Limb (tissue), 2 donors: ENCODE results near the gene GRB7.
A peak's percentile ranks its signal among the peaks of the same experiment; 100 is the strongest.
"Not testable (repeated sequence)": the region's sequence is repeated elsewhere in the genome, so short reads cannot be mapped to it uniquely, and the experiment has no call there.

Experiments used
- DNase-seq, 2 donors: peaks; one replicate each; pipeline ENCODE4 v3.0.0-alpha.2; 2016; ENCODE audit errors: extremely low spot score in 2 of 2

GRB7 gene

GRCh38 chr17:39737760-39738567 lies at the start of gene GRB7:
Gene GRB7, plus strand, starts transcription at chr17:39737938. Its CDS starts 4,364 bp downstream, at chr17:39742302.
- no peak for DNase-seq

DNA sequence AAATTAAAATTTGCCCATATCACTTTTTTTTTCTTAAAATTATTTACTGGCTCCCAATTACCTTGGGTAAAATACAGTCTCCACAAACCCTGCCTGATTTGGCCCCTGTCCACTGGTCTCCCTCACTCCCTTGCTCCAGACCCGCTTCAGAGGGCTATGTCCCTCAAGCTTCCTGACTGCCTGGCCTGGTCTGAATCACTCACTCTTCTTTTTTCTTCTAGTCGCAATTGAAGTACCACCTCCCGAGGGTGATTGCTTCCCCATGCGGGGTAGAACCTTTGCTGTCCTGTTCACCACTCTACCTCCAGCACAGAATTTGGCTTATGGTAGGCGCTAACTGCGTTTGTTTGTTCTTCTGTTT lies 49.3 kb upstream of the GRB7 start:
- peak in 1 of 2 donors; percentile 21 for DNase-seq

DNA sequence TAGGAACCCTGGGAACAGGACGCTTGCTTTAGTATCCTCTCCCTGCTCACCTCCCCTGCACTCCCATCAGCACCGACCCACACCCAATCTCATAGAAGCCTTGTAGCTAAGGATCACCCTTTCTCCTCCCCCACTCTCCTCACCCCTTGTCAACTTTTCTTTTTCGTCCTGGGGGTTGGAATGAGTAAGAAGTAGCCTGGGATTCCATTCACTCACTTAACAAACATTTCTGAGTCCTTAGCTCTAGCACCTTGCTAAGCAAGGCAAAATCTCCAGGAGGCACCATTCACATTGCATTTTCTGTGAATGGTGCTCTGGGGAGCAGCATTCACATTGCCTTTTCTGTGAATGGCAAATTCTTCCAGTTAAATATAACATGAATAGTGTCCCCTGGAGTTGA lies 48.8 kb upstream of the GRB7 start:
- no peak for DNase-seq

DNA sequence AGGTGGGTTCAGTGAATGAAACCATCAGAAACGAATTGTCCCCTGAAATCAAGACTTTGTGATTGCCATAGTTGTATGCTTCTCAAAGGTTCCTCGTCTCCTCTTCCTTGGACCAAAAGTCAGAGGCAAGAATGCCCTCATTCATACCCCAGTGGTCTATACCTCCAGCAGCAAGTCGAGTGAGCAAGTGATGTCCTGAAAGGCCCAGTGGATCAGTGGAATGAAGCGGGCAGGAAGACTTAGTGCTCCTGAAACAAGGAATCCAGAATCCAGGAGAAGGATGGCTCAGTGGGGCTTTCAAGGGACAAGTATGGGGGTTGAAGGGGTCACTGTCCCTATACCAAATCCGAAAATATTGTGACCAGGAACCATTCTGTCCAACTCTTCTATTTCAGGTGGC lies 43.1 kb upstream of the GRB7 start:
- DNase-seq = no peak

DNA sequence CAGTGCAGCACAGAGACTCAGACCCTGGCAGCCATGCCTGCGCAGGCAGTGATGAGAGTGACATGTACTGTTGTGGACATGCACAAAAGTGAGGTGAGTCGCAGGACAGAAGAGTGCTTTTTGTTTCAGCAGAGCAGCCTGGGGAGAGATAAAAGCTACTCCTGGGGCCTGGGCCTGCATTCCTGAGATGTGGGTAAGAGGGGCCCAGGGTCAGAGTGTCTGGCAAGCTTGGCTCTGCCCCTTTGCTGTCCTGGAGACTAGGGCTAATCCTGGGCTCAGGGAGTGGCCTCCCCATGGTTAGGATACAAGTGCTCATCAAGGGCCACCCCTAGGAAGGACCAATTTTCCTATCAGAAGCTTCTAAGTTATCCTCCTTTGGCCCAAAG lies 42.7 kb upstream of the GRB7 start:
- no peak for DNase-seq

DNA sequence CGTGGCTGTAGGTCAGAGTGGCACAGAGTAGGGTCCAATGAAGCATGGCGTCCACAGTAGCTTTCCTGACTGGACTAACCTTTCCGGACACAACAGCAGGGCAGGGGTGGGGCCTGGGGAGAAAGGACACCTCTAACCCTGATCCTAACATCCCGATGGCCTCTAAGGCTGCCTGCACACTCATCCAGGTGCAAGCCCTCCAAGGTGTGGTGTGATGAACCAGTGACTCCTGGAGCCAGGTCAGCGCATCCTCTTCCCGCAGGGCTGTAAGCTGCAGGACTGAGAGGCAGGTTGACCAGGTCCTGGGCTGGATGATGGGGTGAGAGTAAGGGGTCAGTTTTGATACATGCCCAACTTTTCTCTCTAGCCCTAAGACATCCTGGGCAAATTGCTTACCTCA lies 41.0 kb upstream of the GRB7 start:
- no peak for DNase-seq

GRCh38 chr17:39697961-39698360 lies 39.8 kb upstream of the GRB7 start:
- no peak for DNase-seq

GRCh38 chr17:39699157-39699817 lies 38.5 kb upstream of the GRB7 start:
- DNase-seq = not testable (repeated sequence)

GRCh38 chr17:39699818-39700147 lies 38.0 kb upstream of the GRB7 start, which contains the start of gene ERBB2:
Gene ERBB2, plus strand, starts transcription at chr17:39700064. Its CDS starts 175 bp downstream, at chr17:39700239.
- DNase-seq = peak; percentile 77 to 81

DNA sequence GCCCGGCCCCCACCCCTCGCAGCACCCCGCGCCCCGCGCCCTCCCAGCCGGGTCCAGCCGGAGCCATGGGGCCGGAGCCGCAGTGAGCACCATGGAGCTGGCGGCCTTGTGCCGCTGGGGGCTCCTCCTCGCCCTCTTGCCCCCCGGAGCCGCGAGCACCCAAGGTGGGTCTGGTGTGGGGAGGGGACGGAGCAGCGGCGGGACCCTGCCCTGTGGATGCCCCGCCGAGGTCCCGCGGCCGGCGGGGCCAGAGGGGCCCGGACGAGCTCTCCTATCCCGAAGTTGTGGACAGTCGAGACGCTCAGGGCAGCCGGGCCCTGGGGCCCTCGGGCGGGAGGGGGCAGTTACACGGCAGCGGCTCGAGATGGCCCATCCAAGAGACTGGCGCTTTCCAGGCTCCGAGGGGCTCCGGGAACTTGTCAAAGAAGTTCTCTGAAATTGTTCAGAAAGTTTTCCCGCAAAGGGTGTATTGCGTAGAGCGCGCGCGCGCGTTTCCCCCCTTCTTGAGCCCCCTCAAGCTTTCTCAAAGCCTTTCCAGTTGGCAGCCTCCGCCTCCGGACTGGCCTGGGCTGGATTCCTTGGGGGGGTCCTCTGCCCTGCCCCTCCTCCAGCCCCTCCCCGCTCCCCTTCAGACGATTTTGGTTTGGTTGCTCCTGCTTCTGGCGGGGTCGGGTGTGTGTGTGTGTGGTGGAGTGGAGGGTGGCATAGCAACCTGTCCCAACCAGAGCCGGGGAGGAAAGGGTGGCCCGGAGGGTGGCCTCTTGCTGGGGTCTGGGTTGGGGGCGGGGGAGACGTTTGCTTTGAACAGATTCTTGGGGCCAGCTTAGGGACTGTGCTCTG lies 37.4 kb upstream of the GRB7 start:
- DNase-seq = peak; percentile 76 to 88

GRCh38 chr17:39701012-39701783 lies 36.5 kb upstream of the GRB7 start:
- no peak for DNase-seq

DNA sequence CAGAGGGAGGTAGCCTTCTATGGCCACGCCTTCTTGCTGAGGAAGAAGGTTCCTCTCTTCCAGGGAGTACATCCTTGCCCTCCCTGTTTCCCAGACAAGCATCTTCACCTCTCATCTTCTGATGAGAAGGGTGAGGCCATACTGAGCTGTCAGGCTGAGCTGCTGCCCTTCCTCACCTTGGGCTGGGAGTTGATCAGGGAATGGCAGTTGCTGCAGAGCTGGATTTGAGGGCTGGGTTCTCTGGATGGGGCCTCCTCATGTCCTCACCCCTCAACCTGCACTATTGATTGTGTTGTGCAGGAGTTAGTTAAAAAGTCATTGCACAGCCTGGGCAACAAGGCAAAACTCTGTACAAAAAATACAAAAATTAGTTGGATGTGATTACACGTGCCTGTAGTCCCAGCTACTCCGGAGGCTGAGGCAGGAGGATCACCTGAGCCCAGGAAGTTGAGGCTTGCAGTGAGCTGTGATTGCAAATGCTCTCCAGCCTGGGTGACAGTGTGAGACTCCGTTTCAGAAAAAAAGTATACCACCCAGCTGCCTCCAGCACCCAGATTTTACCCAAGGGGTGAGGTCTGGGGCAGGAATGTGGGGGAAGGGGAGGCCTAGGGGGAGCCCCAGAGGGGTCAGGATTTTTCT lies 35.8 kb upstream of the GRB7 start:
- no peak for DNase-seq

- no peak for DNase-seq
Measured at GRCh38 chr17:39702901-39703893, 34.5 kb upstream of the GRB7 start.

DNA sequence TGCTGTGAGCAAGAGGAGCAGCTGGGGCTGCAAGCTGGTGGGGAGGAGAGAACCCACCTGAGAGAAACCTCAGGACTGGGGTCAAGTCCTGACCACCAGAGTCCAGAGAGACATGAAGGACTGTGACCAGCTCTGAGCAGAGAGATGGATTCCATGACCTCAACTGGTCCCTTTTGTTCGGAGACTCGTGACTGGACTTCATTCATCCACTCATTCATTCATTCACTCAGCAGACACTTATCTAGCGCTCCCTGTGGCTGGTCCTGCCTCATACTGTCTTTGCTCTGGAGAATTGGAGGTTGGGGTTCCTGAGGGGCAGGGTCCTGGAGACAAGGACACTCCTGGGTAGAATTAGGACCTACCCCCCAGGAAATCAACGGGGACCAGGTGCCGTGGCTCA lies 33.8 kb upstream of the GRB7 start:
- DNase-seq = no peak

DNA sequence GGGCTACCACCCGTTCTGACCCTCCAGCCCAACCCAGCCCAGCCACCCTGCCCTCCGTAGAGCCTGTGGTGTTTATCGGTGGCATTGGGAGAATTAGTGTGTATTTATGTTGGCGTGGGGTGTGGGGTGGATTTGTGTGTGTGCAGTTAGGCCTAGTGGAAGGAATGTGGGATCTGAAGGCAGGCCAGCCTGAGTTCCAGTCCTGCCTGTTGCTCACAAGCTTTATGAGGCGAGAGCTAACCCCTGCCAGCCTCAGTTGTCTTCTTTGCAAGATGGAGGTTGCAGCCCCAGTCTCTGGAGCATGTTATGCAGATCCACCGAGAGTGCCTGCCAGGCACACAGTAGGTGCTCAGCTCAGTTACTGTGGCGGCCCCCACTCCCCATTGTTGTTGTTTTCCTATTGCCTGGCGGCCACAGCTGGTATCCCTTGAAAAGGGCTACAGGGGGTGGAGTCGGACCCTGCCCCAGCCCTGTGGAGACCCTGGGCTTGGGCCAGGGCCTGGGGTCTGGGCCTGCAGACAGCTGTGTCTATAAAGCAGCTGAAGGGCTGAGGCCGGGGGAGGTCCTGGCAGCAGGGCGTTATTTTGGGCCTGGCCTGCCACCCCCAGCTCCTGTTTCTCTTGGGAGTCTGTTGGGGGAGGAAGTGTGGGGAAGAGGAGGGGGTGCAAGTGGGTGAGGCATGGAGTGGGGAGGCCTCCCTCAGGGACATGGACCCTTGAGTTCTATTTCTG lies 32.8 kb upstream of the GRB7 start:
- peak in 1 of 2 donors; percentile 53 for DNase-seq

- no peak for DNase-seq
Measured at GRCh38 chr17:39705786-39706348, 31.9 kb upstream of the GRB7 start.

- DNase-seq = no peak
Measured at GRCh38 chr17:39706383-39706782, 31.4 kb upstream of the GRB7 start.

- DNase-seq = no peak
Measured at GRCh38 chr17:39706921-39707337, 30.8 kb upstream of the GRB7 start.
